GM19463 (cell line): Measurements from ENCODE around the gene UNC45B.
"Not testable (repeated sequence)": the region's sequence is repeated elsewhere in the genome, so short reads cannot be mapped to it uniquely, and the experiment has no call there.

Experiments
- ATAC-seq: cut with Tn5 transposase; IDR thresholded peaks from one replicate; pipeline ENCODE4 v1.9.1; 2021; ENCODE audit warnings: mild to moderate bottlenecking, moderate library complexity; ENCODE audit not compliant: unreplicated experiment

The UNC45B gene

GRCh38 chr17:35147375-35147905, at the start of gene UNC45B:
TSS of gene UNC45B (plus strand) at chr17:35147817. CDS start at chr17:35148264, 447 bp downstream.
- no peak for ATAC-seq

- ATAC-seq, result no peak
Measured at GRCh38 chr17:35099908-35100307, 47.7 kb upstream of the UNC45B start.

- ATAC-seq, result no peak
Measured at GRCh38 chr17:35101036-35101435, 46.6 kb upstream of the UNC45B start.

- ATAC-seq, result no peak
Measured at GRCh38 chr17:35101725-35102124, 45.9 kb upstream of the UNC45B start.

- ATAC-seq, result no peak
Measured at GRCh38 chr17:35103271-35103670, 44.3 kb upstream of the UNC45B start.

GRCh38 chr17:35104844-35105450, 42.7 kb upstream of the UNC45B start:
- ATAC-seq, result no peak

GRCh38 chr17:35110791-35111190, 36.8 kb upstream of the UNC45B start:
- not testable (repeated sequence) for ATAC-seq

- no peak for ATAC-seq
Measured at GRCh38 chr17:35116845-35117244, 30.8 kb upstream of the UNC45B start.

GRCh38 chr17:35117984-35118383, 29.6 kb upstream of the UNC45B start:
- ATAC-seq, result no peak

GRCh38 chr17:35119370-35120165, 28.0 kb upstream of the UNC45B start, which contains the start of gene RAD51D:
TSS of gene RAD51D (minus strand) at chr17:35119860. CDS start at chr17:35119613, 247 bp downstream.
- ATAC-seq, result peak; percentile 78

- no peak for ATAC-seq
Measured at GRCh38 chr17:35121315-35121714, 26.3 kb upstream of the UNC45B start, which contains the start of gene FNDC8. TSS of gene FNDC8 (plus strand) at chr17:35121615. CDS start at chr17:35121694, 79 bp downstream.

GRCh38 chr17:35127751-35128514, 19.7 kb upstream of the UNC45B start:
- ATAC-seq, result no peak

- no peak for ATAC-seq
Measured at GRCh38 chr17:35129154-35129972, 18.3 kb upstream of the UNC45B start.

GRCh38 chr17:35129973-35130351, 17.7 kb upstream of the UNC45B start:
- ATAC-seq, result no peak

GRCh38 chr17:35130392-35130791, 17.2 kb upstream of the UNC45B start:
- ATAC-seq, result no peak

- no peak for ATAC-seq
Measured at GRCh38 chr17:35132099-35132498, 15.5 kb upstream of the UNC45B start.

GRCh38 chr17:35132816-35133550, 14.6 kb upstream of the UNC45B start:
- no peak for ATAC-seq

- ATAC-seq, result no peak
Measured at GRCh38 chr17:35135322-35135721, 12.3 kb upstream of the UNC45B start.

- ATAC-seq, result no peak
Measured at GRCh38 chr17:35138218-35138617, 9.4 kb upstream of the UNC45B start.
